Fibroblast of pulmonary artery (primary cell): ENCODE data around the gene MLEC.

Experiments
- DNase-seq: peaks from one replicate; pipeline ENCODE4 v3.0.0-alpha.2; 2010; ENCODE audit warnings: low read depth
- H3K4me3 ChIP-seq: replicated peaks from 2 replicates; pipeline ENCODE4 v1.5.1; 2011; ENCODE audit warnings: low read depth, mild to moderate bottlenecking, control low read depth, low read length, moderate library complexity
- CTCF ChIP-seq: IDR thresholded peaks from 2 replicates; pipeline ENCODE4 v1.5.1; 2011; ENCODE audit warnings: mild to moderate bottlenecking, control low read depth, low read length, inconsistent platforms; ENCODE audit errors: missing control alignments

MLEC gene

GRCh38 chr12:120720987-120721801 lies 34.2 kb downstream of the MLEC start:
- DNase-seq: no peak
- no peak overlapping the region for H3K4me3 ChIP-seq
- no peak for TF ChIP-seq CTCF

GRCh38 chr12:120721866-120722265 lies 34.9 kb downstream of the MLEC start:
- H3K4me3 ChIP-seq: no peak overlapping the region
- no peak for TF ChIP-seq CTCF
- DNase-seq: no peak

- no peak for DNase-seq
- no peak for TF ChIP-seq CTCF
These were observed 35.8 kb downstream of the MLEC start for GRCh38 chr12:120722784-120723183.

GRCh38 chr12:120724720-120725119 lies 37.8 kb downstream of the MLEC start:
- TF ChIP-seq CTCF: no peak
- no peak for DNase-seq
- no peak overlapping the region for H3K4me3 ChIP-seq

More at GRCh38 chr12:120722784-120723183, 35.8 kb downstream of the MLEC start:
- H3K4me3 ChIP-seq: no peak overlapping the region

- no peak for DNase-seq
- peak overlapping the region; percentile 60 for H3K4me3 ChIP-seq
- TF ChIP-seq CTCF: no peak
These were observed 38.3 kb downstream of the MLEC start for GRCh38 chr12:120725151-120725658.

- peak within 1 kb of the TSS; percentile 60 for H3K4me3 ChIP-seq
- no peak for TF ChIP-seq CTCF
These were observed 38.9 kb downstream of the MLEC start, which contains the start of gene ACADS for GRCh38 chr12:120725659-120726509. TSS of gene ACADS (plus strand) at chr12:120725826. CDS start at chr12:120725886, 60 bp downstream.

More at GRCh38 chr12:120725659-120726509, 38.9 kb downstream of the MLEC start, which contains the start of gene ACADS:
- DNase-seq: peak; percentile 77
